Activated T-cell treated with anti-CD3 and anti-CD28 coated beads, Interleukin-2, amount 50 U/mL, for 4 hours (primary cell): ENCODE results near the gene MAD1L1. TPM values are rescaled to one million over a fixed set of nuclear protein-coding genes. Genes with fewer than 3 reads are reported as not detected.

Experiments used
- total RNA-seq, 3 donors: library from RNA; stranded (reverse); gene quantifications; one replicate each; pipeline ENCODE4 v1.2.1, GENCODE V29; 2021

Gene MAD1L1
- total RNA-seq, 3 donors from 2014 or later = 55.8 to 59.4 (median 57.9) TPM

Other genes with a start within 250 kb of the MAD1L1 start
- gene MRM2, start 9.3 kb upstream of the MAD1L1 start, total RNA-seq = 10 to 100 TPM; 49.9 to 56.5 (median 51.2) TPM
- 100 to 1,000 TPM in 1 of 3 donors, 10 to 100 TPM in 2; 83.7 to 105 (median 96.8) TPM for gene NUDT1, start 9.3 kb upstream of the MAD1L1 start, total RNA-seq
- 10 to 100 TPM; 51.9 to 54.0 (median 53.9) TPM for gene SNX8, start 81.5 kb upstream of the MAD1L1 start, total RNA-seq
- 100 to 1,000 TPM; 448 to 483 (median 474) TPM for gene EIF3B, start 121.9 kb upstream of the MAD1L1 start, total RNA-seq
- gene CHST12, start 170.7 kb upstream of the MAD1L1 start, total RNA-seq = 1 to 10 TPM; 4.9 to 6.5 (median 5.9) TPM
- gene GRIFIN, start 243.5 kb upstream of the MAD1L1 start, total RNA-seq = not detected